T-helper 2 cell treated with Interferon-gamma antibody and Interleukin-4, amounts not matched to agents 100 ng/mL and 5 ng/mL, for 36 hours (primary cell): ENCODE measurements around the gene NR5A2. TPM values are rescaled to one million over a fixed set of nuclear protein-coding genes. Genes with fewer than 3 reads are reported as not detected.

Experiments used
- intact Hi-C: fragments of 100-400 bp; cut with micrococcal nuclease; formaldehyde crosslinking; loops from one replicate; pipeline ENCODE4 v1.15.1; 2023
- total RNA-seq: library from RNA; stranded (reverse); gene quantifications from 2 replicates; pipeline ENCODE4 v1.2.3, GENCODE V29; 2022

Gene NR5A2
- total RNA-seq, 1 donor from 2014 or later, result not detected

- intact Hi-C loops, result no loop called here
Observed at GRCh38 chr1:200035956-200036618, 8.6 kb downstream of the NR5A2 start.

GRCh38 chr1:200036619-200037270 lies 9.2 kb downstream of the NR5A2 start:
- intact Hi-C loops, result no loop called here

- intact Hi-C loops, result no loop called here
Observed at GRCh38 chr1:200037501-200037900, 10.0 kb downstream of the NR5A2 start.

GRCh38 chr1:200037904-200038303 lies 10.4 kb downstream of the NR5A2 start:
- intact Hi-C loops, result no loop called here

GRCh38 chr1:200038325-200038980 lies 10.9 kb downstream of the NR5A2 start:
- intact Hi-C loops, result no loop called here

- intact Hi-C loops, result no loop called here
Observed at GRCh38 chr1:200038981-200039848, 11.7 kb downstream of the NR5A2 start.

- intact Hi-C loops, result no loop called here
Observed at GRCh38 chr1:200039849-200040474, 12.5 kb downstream of the NR5A2 start.

- intact Hi-C loops, result no loop called here
Observed at GRCh38 chr1:200040481-200041138, 13.1 kb downstream of the NR5A2 start.

GRCh38 chr1:200041337-200042118 lies 14.0 kb downstream of the NR5A2 start:
- intact Hi-C loops, result no loop called here

- intact Hi-C loops, result no loop called here
Observed at GRCh38 chr1:200042119-200042551, 14.6 kb downstream of the NR5A2 start.

- intact Hi-C loops, result no loop called here
Observed at GRCh38 chr1:200042552-200043335, 15.2 kb downstream of the NR5A2 start.

GRCh38 chr1:200043336-200043668 lies 15.8 kb downstream of the NR5A2 start:
- intact Hi-C loops, result no loop called here

- intact Hi-C loops, result no loop called here
Observed at GRCh38 chr1:200046115-200046514, 18.6 kb downstream of the NR5A2 start.

- intact Hi-C loops, result no loop called here
Observed at GRCh38 chr1:200048244-200048643, 20.7 kb downstream of the NR5A2 start.

GRCh38 chr1:200049810-200050209 lies 22.3 kb downstream of the NR5A2 start:
- intact Hi-C loops, result no loop called here

GRCh38 chr1:200051620-200052019 lies 24.1 kb downstream of the NR5A2 start:
- intact Hi-C loops, result no loop called here

GRCh38 chr1:200053091-200053490 lies 25.6 kb downstream of the NR5A2 start:
- intact Hi-C loops, result no loop called here

- intact Hi-C loops, result no loop called here
Observed at GRCh38 chr1:200053646-200054045, 26.1 kb downstream of the NR5A2 start.

GRCh38 chr1:200058341-200058740 lies 30.8 kb downstream of the NR5A2 start:
- intact Hi-C loops, result no loop called here
